Measurements from ENCODE around the gene FOXP4.

FOXP4 gene

DNA sequence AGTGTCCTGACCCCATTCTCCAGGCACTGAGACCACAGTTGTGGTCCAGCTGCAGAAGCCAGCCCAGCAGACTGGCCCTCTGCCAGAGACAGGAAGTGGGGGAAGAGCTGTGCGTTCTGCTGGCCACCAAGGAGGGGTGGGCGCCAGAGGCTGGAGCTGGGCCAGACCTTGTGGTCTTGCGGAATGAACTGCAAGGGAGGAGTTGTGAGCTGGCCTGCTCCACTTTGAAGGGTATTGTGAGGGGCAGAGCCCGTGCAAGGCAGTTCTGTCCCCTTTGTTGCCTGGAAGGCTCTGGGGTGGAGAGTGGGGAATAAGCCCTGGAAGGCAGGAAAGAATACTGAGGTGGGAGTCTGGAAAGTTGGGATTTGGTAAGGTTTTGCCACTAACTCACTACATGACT is 88.5 kb downstream of the FOXP4 start:
- DNase-seq: no peak

DNA sequence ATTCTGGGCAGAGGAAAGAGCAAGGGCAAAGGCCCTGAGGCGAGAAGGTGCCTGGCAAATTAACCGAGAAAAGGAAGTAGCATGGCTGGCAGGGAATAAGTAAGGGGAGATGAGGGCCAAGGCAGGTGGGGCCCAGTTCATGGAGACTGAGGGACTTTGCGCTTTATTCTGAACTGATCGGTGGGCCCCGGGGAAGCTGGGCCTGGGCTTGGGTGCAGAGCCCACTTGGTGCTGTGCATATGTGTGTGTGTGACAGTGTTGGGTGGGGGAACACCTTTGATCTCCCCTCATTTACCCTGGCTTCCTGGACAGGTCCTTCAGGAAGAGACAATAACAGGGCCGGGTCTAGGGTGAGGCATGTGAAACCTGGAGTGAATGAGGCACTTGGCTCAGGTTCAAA is 89.2 kb downstream of the FOXP4 start:
- no peak for DNase-seq

DNA sequence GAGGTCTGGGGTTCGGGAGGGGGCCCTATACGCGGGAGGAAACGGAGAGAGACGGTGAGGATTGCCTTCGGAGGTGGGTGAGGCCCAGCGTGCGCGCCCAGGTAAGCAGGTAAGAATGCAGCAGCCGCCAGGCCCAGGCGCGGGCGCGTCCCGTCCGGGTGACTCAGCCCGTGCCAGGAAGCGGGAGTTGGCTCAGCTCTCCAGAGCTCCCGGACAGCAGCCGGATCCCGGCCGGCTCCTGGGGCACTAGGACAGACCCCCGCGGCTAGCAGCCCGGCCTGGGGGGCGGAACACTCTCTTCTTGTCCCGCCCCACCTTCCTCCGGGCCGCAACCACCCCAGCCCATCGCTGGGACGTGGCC is 90.6 kb downstream of the FOXP4 start:
- no peak for DNase-seq

DNA sequence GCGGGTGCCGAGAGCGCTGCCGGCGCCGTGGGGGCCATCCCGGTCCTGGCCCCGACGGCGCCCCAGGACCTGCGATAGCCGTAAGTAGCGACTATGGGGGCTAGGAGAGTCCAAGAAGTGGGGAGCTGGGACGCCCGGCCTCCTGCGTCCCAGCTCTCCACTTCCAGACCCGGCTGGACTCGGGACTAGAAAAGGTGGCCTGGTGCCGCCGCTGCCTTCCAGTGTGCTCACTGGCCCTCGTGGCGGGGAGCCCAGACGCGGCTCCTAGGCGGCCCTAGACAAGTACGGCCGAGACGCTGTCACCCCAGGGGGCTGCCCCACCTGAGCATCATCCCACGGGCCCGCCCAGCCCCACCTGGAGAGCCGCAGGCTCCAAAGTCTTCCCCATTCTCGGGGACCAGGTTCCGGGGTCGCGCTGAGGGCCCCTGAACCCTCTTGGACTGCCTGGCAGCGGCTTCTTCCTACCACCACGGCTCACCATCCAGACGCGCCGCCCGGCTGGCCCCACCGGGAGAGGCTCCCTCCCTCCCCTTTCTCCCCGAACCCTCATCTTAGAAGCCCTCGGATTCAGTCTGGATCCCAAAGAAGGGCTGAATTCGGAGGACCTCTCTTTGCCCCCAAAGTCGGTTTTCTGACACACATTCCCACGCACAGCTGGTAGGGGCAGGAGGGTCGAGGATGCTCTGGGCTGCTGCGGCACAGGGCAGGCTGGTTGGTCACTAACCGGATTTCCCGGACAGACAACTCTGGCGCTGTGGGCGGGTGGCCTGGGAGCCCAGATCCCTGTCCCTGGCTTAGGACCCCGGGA is 91.2 kb downstream of the FOXP4 start:
- no peak for DNase-seq

GRCh38 chr6:41638002-41638934 is 92.1 kb downstream of the FOXP4 start, which contains the start of gene MDFI:
Gene MDFI, plus strand, starts transcription at chr6:41638468. Its CDS starts 282 bp downstream, at chr6:41638750.
- no peak for DNase-seq

DNA sequence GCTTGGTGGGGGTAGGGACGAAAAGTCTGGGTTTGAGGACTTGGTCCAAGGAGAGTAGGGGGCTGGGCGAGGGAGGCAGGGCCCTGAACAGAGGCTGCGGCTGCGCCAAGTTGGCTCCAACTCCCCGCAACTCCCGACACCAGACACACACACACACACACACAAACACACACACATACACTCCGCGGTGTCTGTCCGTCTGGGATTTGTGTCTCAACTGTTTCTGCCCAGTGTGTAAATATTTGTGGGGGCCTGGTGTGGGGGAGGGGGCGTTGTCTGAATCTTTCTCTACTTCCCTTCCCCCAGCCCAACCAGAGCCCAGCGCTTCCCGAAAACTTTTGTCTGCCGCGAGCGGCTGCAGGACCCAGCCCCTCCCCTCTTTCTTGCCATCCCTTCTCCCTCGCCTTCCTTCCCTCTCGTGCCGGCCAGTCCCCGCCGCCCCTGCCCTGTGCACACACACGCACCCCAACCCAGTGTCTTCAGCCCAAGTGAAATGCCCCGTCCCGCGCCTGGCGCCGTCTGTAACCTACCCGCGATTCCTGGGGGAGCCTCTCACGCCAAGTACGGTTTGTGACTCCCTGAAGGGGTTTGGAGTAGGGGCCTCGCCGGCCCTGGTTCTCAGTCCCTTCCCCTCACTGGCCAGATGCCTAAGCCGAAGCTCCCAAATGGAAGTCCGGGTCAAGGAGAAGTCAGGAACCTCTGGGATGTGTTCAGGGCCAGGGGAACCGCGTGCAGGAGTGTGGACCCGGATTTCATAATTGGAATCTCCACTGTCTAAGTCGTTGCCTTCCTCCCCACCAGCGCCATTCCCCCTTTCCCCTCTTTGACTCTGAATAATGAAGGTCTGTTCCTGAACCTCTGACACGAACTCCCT is 93.0 kb downstream of the FOXP4 start:
- DNase-seq: no peak

DNA sequence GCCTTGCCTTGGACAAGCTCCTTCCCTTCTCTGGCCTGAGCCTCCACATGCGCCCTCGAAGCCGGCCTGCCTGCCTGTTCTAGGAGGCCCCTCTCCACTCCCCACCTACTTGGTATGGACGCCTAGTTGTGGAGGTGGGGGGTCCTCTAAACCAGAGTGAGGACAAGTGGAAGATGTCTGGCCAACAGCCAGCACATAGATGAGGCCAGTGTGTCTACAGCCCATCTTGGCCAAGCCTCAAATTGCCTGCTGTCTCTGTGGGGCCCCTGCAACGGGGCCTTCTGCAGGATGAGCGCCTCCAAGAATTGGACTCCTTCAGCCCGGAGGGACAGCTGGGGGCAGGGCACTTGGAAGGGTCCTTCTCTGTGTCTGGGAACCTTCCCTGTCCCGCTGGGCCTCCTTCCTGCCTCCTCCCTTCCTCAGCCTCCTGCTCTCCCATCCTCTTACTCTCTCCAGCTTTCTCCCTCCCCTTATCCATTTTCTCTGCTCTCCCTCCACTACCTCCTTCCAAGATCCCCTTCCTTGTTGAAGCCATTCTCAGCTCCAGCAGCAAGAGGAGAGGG is 93.7 kb downstream of the FOXP4 start:
- DNase-seq: no peak

- no peak for DNase-seq
Observed at GRCh38 chr6:41640426-41640825, 94.2 kb downstream of the FOXP4 start.

- no peak for DNase-seq
Observed at GRCh38 chr6:41641352-41641925, 95.3 kb downstream of the FOXP4 start.

DNA sequence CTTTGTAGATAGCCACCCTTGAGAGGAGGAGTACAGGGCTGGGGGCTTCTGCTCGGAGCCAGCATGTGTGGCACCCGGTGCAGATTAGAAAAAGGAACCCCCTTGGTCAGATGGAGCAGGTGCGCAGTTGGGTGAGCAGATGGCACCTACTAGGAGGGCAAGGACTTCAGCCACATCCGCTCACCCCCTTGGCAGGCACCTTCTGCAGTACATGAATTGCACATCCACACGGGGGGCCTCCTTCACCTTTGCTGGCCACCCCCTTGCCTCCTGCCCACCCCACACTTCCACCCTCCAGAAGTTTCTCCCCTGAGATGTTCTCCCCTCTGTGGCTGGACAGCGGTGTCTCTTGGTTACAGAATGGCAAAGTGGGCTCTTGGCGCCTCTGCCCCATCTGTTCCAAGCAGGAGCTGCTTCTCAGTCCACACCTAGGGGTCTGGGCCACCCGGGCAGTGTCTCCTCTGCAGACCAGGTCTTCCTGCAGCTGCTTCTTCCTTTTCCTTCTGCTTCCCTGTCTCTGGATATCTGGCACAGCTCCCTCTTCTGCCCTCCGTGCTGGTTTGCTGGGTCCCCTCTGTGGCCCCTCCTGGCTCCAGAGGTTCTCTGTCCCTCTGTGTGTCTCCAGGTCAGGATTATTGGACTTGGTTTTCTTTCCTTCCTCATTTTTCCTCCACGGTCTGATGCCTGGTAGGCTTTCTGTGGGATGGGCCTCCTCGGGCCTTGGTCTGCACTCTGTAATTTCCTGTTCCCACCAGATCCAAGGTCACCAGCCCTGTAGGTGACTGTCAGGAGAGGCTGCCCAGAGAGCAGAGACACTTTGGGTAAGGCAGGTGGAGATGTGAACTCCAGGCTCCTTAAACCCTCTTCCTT is 96.1 kb downstream of the FOXP4 start:
- no peak for DNase-seq

GRCh38 chr6:41642960-41643898 is 97.0 kb downstream of the FOXP4 start:
- no peak for DNase-seq

- no peak for DNase-seq
Observed at GRCh38 chr6:41643899-41644269, 97.7 kb downstream of the FOXP4 start.

DNA sequence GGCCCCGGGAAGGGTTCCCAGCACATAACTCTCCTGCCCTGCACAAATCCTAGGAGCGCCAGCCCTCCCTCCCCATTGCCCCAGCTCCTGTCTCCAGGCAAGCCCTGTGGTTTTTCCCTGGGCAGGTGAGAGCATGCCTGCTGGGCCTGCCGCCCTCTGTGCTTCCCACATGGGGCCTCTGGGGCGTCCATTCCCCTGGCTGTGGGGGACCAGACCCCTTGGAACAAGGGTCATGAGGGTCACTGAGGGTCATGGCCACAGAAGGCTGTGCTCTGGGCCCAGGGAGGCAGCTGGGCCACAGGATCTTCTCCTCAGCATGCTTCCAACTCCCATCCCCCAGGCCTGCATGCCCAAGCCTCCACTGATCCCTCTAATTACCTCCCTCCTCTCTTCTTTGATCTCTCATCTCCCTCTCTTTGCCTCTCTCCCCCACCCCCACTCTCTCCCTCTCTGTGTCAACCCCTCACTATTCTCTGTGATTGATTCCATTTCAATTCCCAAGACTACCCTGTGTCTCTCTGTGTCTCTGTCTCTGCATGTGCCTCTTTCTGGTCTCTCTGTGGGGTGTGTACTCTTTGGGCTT is 98.2 kb downstream of the FOXP4 start:
- no peak for DNase-seq

GRCh38 chr6:41645007-41645618 is 98.9 kb downstream of the FOXP4 start:
- no peak for DNase-seq

DNA sequence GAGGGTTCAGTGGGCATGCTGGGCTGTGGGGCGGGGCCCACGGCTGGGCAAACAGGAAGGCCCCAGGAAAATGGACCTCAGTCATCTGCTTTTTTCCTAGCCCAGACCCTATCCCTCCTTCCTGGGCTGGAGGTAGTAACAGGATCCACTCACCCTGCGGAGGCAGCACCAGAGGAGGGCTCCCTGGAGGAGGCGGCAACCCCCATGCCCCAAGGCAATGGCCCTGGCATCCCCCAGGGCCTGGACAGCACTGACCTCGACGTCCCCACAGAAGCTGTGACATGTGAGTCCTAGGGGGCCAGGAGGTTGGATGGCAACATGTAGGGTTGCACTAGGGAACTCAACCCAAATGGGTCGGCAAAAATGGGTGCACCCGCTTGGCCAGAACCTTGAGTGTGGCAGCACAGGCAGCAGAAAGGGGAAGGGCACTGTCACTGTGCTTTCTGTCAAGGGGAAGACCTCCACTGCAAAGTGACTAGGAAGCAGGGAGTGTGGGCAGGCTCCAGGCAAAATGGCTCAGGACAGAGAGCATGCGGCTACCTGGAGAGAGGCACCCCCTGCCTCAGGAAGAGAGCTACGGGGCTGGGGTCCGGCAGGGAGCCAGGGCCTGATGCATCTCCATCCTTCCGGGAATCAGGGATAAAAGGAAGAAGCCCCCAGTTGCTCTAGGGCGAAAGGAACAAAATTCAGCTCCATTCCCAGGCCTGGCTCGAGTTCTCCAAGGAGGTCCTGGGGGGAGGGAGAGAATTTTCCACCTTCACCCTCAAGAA is 100.0 kb downstream of the FOXP4 start:
- DNase-seq: no peak

DNA sequence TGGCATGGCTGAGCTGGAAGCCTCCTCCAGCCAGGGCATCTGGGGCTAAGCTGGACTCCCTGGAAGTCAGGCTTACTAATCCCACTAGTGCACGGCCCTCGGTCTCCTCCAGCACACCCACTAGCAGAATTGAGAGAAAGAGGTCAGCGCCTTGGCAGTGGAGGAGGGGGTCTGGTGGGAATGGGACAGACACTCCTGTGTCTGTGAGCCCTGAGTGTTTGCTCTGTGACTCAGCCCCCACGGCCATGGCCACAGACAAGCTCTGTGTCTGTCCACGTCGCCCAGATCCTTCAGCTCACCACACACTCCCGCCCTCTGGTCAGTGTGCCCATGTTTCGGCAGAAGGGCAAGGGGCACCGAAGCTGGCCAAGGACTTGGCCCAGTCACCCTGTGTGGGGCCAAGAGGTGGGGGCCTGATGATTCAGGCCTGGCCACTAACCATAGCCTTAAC is 100.9 kb downstream of the FOXP4 start:
- no peak for DNase-seq

DNA sequence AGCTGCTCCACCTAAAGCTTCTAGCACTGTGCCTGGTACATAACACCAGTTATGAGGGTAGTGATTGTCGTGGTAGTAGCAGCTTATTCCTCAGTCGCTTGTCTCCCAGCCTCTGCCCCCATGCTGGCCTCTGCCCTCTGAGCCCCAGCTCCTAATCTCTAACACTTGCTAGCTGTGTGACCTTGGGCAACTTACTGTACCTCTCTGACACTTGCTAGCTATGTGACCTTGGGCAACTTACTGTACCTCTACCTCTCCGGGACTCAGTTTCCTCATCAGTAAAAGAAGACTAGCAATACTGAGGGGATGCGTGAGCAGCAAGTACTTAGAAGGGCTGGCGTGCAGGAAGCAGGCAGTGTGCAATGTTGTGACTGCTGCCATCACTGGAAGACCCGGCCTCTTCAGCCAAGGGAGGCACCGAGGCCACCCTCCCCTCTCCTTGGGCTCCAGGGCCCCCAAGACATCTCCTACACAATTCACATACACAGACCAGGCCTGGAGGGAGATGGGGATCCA is 101.9 kb downstream of the FOXP4 start:
- no peak for DNase-seq

DNA sequence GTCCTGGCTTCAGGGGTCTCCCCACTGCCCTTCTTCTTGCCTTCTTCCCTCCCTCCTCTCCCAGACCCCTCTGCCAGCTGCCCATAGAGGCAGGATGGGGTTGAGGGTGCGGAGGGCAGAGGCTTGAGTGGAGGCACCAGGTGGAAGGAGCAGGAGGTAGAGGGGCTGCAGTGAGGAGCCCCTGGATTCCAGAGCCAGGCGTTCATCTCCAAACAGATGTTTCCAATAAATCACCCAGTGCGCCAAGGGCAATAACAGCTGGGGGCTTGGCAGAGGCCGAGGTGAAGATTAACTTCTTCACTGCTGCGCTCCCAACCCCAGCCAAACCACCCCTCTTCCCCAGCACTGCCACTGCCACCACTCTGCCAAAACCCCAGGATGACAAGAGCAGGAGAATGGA is 102.7 kb downstream of the FOXP4 start:
- DNase-seq: no peak

Measured in CD4-positive, alpha-beta T cell treated with Interleukin-4 for 4 hours (primary cell).